HCT116 (cell line): Measurements from ENCODE around the gene COTL1. TPM values are rescaled to one million over a fixed set of nuclear protein-coding genes. Genes with fewer than 3 reads are reported as not detected.
"Not testable (repeated sequence)": the region's sequence is repeated elsewhere in the genome, so short reads cannot be mapped to it uniquely, and the experiment has no call there.

Experiments
- ATAC-seq: fragments of 200-7000 bp; cut with Tn5 transposase; 2 replicates; pipeline ENCODE4 v1.9.1; 2020; ENCODE audit warnings: mild to moderate bottlenecking, moderate library complexity
- BruUV-seq: library from RNA; stranded (reverse); fragments of 400-500 nt; replicated peaks from 2 replicates; lab custom pipeline; 2021; lab: Mats Ljungman, UMichigan
- CTCF ChIA-PET: fragments of 300-600 bp; sonication (Branson Sonifier 250); formaldehyde crosslinking; loops from one replicate; lab custom pipeline; 2021; ENCODE audit warnings: antibody characterized with exemption; lab: Charles Lee
- POLR2A ChIA-PET: fragments of 300-600, 350-600 bp; sonication (Branson Sonifier 250); formaldehyde crosslinking; loops from one replicate; lab custom pipeline; 2021; ENCODE audit warnings: antibody characterized with exemption; lab: Charles Lee
- RAD21 ChIA-PET, 2 experiments: fragments of 300-600 bp; sonication (Branson Sonifier 250); formaldehyde crosslinking; loops; one replicate each; lab custom pipeline; 2023; ENCODE audit warnings: low total read pairs in 2 of 2; ENCODE audit not compliant: uncharacterized antibody in 2 of 2, unreplicated experiment in 2 of 2, low non-redundant PET in 1 of 2; lab: Charles Lee
- DNase-seq: peaks from one replicate; pipeline ENCODE4 v3.0.0-alpha.2; 2010; ENCODE audit warnings: low read depth, low spot score
- H2AFZ ChIP-seq: fragments of 200-600 bp; shearing (Covaris generic), sonication (generic); 2 replicates; pipeline ENCODE4 v1.6.1; 2017; ENCODE audit warnings: low read depth, mixed run types, mixed read lengths, antibody characterized with exemption, low read length; ENCODE audit not compliant: poor library complexity, severe bottlenecking
- H3K27ac ChIP-seq: 2 replicates; pipeline ENCODE4 v1.5.1; 2012; ENCODE audit warnings: low read depth, low read length
- H3K27me3 ChIP-seq: fragments of 200-600 bp; sonication (generic); 2 replicates; pipeline ENCODE4 v1.6.1; 2016; ENCODE audit warnings: mixed run types, low read length, mixed read lengths; ENCODE audit not compliant: insufficient read depth
- H3K36me3 ChIP-seq, 2 experiments: fragments of 200-500 bp in 1 of 2; fragments of 200-600 bp in 1 of 2; sonication (Bioruptor generic) in 1 of 2; sonication (generic) in 1 of 2; 2 replicates each; pipeline versions ENCODE4 v1.5.1 to v1.6.1; 2014 to 2016; ENCODE audit warnings: low read length in 2 of 2, inconsistent platforms in 1 of 2, mixed read lengths in 1 of 2, mixed run types in 1 of 2; ENCODE audit not compliant: insufficient read depth in 2 of 2, control insufficient read depth in 1 of 2
- H3K4me1 ChIP-seq, 2 experiments: fragments of 200-600 bp in 1 of 2; sonication (generic) in 1 of 2; 2 replicates each; pipeline versions ENCODE4 v1.5.1 to v1.6.1; 2012 to 2017; ENCODE audit warnings: low read length in 2 of 2, inconsistent platforms in 1 of 2, mild to moderate bottlenecking in 1 of 2, mixed read lengths in 1 of 2, mixed run types in 1 of 2, moderate library complexity in 1 of 2; ENCODE audit not compliant: insufficient read depth in 2 of 2, control insufficient read depth in 1 of 2
- H3K4me2 ChIP-seq: fragments of 200-600 bp; sonication (generic); 2 replicates; pipeline ENCODE4 v1.6.1; 2017; ENCODE audit warnings: mixed run types, low read length, mixed read lengths
- H3K4me3 ChIP-seq, 2 experiments: fragments of 200-600 bp in 1 of 2; sonication (generic) in 1 of 2; replicated peaks in 1 of 2; 2 replicates each; pipeline ENCODE4 v1.5.1; 2011 to 2016; ENCODE audit warnings: low read length in 2 of 2, control low read depth in 1 of 2, low read depth in 1 of 2, mild to moderate bottlenecking in 1 of 2, mixed read lengths in 1 of 2, mixed run types in 1 of 2
- H3K79me2 ChIP-seq: fragments of 200-600 bp; sonication (generic); 2 replicates; pipeline ENCODE4 v1.6.1; 2017; ENCODE audit warnings: mild to moderate bottlenecking, mixed run types, low read length, moderate library complexity, mixed read lengths; ENCODE audit not compliant: insufficient read depth
- H3K9ac ChIP-seq: fragments of 200-600 bp; sonication (generic); 2 replicates; pipeline ENCODE4 v1.6.1; 2016; ENCODE audit warnings: low read length, mixed read lengths
- H3K9me2 ChIP-seq: fragments of 200-600 bp; sonication (generic), shearing (Covaris generic); 2 replicates; pipeline ENCODE4 v1.6.1; 2017; ENCODE audit warnings: mixed run types, mild to moderate bottlenecking, moderate library complexity; ENCODE audit not compliant: insufficient read depth
- H3K9me3 ChIP-seq, 2 experiments: fragments of 200-500 bp in 1 of 2; fragments of 200-600 bp in 1 of 2; sonication (Bioruptor generic) in 1 of 2; sonication (generic) in 1 of 2; 2 replicates each; pipeline ENCODE4 v1.6.1; 2014 to 2017; ENCODE audit warnings: low read length in 2 of 2, mixed read lengths in 2 of 2, inconsistent platforms in 1 of 2, low read depth in 1 of 2, mild to moderate bottlenecking in 1 of 2, mixed run types in 1 of 2, moderate library complexity in 1 of 2; ENCODE audit not compliant: control insufficient read depth in 1 of 2, insufficient read depth in 1 of 2
- H4K20me1 ChIP-seq: fragments of 200-600 bp; sonication (generic), shearing (Covaris generic); 2 replicates; pipeline ENCODE4 v1.6.1; 2017; ENCODE audit warnings: mixed run types, mild to moderate bottlenecking, moderate library complexity; ENCODE audit not compliant: insufficient read depth
- CBX3 ChIP-seq: IDR thresholded peaks from 2 replicates; pipeline ENCODE4 v1.6.1; 2012; ENCODE audit warnings: low read depth
- EGR1 ChIP-seq: IDR thresholded peaks from 2 replicates; pipeline ENCODE4 v1.6.1; 2012; ENCODE audit warnings: low read depth
- FOSL1 ChIP-seq: IDR thresholded peaks from 2 replicates; pipeline ENCODE4 v1.6.1; 2012; ENCODE audit warnings: low read depth
- JUND ChIP-seq: IDR thresholded peaks from 2 replicates; pipeline ENCODE4 v1.6.1; 2012
- POLR2AphosphoS5 ChIP-seq: IDR thresholded peaks from 2 replicates; pipeline ENCODE4 v1.6.1; 2011; ENCODE audit warnings: mild to moderate bottlenecking, low read depth, low read length, moderate library complexity
- RAD21 ChIP-seq: IDR thresholded peaks from 2 replicates; pipeline ENCODE4 v1.6.1; 2012; ENCODE audit warnings: low read depth, mild to moderate bottlenecking
- TCF7L2 ChIP-seq: IDR thresholded peaks from 2 replicates; pipeline ENCODE4 v1.7.0; 2011; ENCODE audit warnings: borderline replicate concordance, inconsistent platforms; ENCODE audit not compliant: insufficient read depth, insufficient read length; ENCODE audit errors: extremely low read depth
- intact Hi-C: fragments of 100-400 bp; cut with micrococcal nuclease; formaldehyde crosslinking; loops from 2 replicates; pipeline ENCODE4 v1.10.0; 2022
- total RNA-seq: library from RNA; stranded (reverse); gene quantifications from one replicate; pipeline ENCODE4 v1.2.1, GENCODE V29; 2021; ENCODE audit not compliant: unreplicated experiment
- TF ChIP-seq, protein P1 (sequence below): IDR thresholded peaks from 2 replicates; pipeline ENCODE4 v1.6.1; 2012; ENCODE audit warnings: low read depth

COTL1 gene
- total RNA-seq, 1 experiment from 2014 or later = 276 TPM

DNA sequence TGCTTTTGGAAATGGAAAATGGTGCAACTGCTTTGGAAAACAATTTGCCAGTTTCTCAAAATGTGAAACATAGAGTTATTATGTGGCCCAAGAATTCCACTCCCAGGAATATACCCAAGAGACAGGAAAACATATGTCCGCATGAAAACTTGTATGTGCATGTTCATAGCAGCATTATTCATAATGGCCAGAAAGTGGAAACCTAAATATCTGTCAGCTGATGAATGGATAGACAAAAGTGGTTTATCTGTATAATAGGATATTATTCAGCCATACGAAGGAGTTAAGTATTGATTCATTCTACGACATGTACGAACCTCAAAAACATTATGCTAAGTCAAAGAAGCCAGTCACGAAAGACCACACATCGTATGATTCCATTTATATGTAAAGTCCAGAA is 7.7 kb upstream of the COTL1 start:
- H3K79me2 ChIP-seq = no peaks in the 10 kb centered on the region
- TF ChIP-seq TCF7L2 (no peak), FOSL1 (no peak), CBX3 (no peak), POLR2AphosphoS5 (no peak), EGR1 (no peak), JUND (no peak), RAD21 (no peak)
- TF ChIP-seq, protein P1, sequence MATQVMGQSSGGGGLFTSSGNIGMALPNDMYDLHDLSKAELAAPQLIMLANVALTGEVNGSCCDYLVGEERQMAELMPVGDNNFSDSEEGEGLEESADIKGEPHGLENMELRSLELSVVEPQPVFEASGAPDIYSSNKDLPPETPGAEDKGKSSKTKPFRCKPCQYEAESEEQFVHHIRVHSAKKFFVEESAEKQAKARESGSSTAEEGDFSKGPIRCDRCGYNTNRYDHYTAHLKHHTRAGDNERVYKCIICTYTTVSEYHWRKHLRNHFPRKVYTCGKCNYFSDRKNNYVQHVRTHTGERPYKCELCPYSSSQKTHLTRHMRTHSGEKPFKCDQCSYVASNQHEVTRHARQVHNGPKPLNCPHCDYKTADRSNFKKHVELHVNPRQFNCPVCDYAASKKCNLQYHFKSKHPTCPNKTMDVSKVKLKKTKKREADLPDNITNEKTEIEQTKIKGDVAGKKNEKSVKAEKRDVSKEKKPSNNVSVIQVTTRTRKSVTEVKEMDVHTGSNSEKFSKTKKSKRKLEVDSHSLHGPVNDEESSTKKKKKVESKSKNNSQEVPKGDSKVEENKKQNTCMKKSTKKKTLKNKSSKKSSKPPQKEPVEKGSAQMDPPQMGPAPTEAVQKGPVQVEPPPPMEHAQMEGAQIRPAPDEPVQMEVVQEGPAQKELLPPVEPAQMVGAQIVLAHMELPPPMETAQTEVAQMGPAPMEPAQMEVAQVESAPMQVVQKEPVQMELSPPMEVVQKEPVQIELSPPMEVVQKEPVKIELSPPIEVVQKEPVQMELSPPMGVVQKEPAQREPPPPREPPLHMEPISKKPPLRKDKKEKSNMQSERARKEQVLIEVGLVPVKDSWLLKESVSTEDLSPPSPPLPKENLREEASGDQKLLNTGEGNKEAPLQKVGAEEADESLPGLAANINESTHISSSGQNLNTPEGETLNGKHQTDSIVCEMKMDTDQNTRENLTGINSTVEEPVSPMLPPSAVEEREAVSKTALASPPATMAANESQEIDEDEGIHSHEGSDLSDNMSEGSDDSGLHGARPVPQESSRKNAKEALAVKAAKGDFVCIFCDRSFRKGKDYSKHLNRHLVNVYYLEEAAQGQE = no peak
- ATAC-seq = no peak
- CTCF ChIA-PET = no interaction called here
- H2AFZ ChIP-seq = no peak overlapping the region
- no TSS peak for BruUV-seq
- H3K4me2 ChIP-seq = no peak overlapping the region
- no peaks in the 10 kb centered on the region for H3K9me2 ChIP-seq
- intact Hi-C loops = no loop called here
- H3K27me3 ChIP-seq = no peaks in the 10 kb centered on the region
- DNase-seq = no peak
- H3K4me3 ChIP-seq = no peak overlapping the region
- RAD21 ChIA-PET = no interaction called here
- H3K9ac ChIP-seq = no peak overlapping the region
- no peaks in the 10 kb centered on the region for H4K20me1 ChIP-seq
- H3K9me3 ChIP-seq = no peaks in the 10 kb centered on the region
- no peak overlapping the region for H3K27ac ChIP-seq
- H3K36me3 ChIP-seq = no peaks in the 10 kb centered on the region
- POLR2A ChIA-PET = no interaction called here
- H3K4me1 ChIP-seq = peaks cover 5 to 24% of the 10 kb centered on the region in 2 experiments; a peak in 3 of 4 replicates

DNA sequence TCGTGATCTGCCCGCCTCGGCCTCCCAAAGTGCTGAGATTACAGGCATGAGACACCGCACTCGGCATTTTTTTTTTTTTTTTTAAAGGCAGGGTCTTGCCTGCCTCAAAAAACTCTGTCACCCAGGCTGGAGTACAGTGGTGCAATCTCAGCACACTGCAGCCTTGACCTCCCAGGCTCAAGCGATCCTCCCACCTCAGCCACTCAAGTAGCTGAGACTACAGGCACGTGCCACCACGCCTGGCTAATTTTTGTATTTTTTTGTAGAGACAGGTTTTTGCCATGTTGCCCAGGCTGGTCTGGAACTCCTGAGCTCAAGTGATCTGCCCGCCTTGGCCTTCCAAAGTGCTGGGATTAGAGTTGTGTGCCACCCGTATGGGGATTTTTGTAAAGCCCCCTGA is 3.0 kb upstream of the COTL1 start:
- ATAC-seq, H3K27ac ChIP-seq, H3K9ac ChIP-seq, H3K4me3 ChIP-seq, H3K9me3 ChIP-seq, DNase-seq, H3K36me3 ChIP-seq, H3K4me2 ChIP-seq, intact Hi-C loops, H4K20me1 ChIP-seq, H3K27me3 ChIP-seq, H2AFZ ChIP-seq, BruUV-seq, H3K9me2 ChIP-seq: not testable (repeated sequence)
- ChIA-PET POLR2A (interaction anchor here (1.2 kb wide), 1 partner anchor 110 kb away, joined by 3 read pairs; no protein-coding TSS in a partner anchor), CTCF (interaction anchor here (0.9 to 3.3 kb wide), 5 partner anchors 65 to 127 kb away, joined by 3 to 47 read pairs (median 40); no protein-coding TSS in a partner anchor), RAD21 (interaction anchor here in 1 of 2 experiments (0.7 kb wide), 1 partner anchor 352 kb away, joined by 3 read pairs; no protein-coding TSS in a partner anchor)
- peaks cover 19 to 58% of the 10 kb centered on the region in 2 experiments for H3K4me1 ChIP-seq
- peaks cover 18% of the 10 kb centered on the region for H3K79me2 ChIP-seq
